Liver (tissue), 9 donors: Measurements from ENCODE around the gene AKR1B1. TPM values are rescaled to one million over a fixed set of nuclear protein-coding genes. Genes with fewer than 3 reads are reported as not detected.

Experiments used
- DNase-seq: peaks from one replicate; pipeline ENCODE4 v3.0.0-alpha.2; 2017; ENCODE audit warnings: low spot score
- H3K27ac ChIP-seq, 2 donors: one replicate each; pipeline ENCODE4 v1.7.0; 2013; ENCODE audit warnings: inconsistent platforms in 2 of 2, low read length in 2 of 2, control low read depth in 1 of 2, low read depth in 1 of 2, mild to moderate bottlenecking in 1 of 2
- H3K27me3 ChIP-seq, 4 donors: one replicate each; pipeline versions ENCODE4 v1.6.1 to v1.7.0; 2013; ENCODE audit warnings: low read length in 3 of 4, inconsistent platforms in 1 of 4, mild to moderate bottlenecking in 1 of 4, moderate library complexity in 1 of 4; ENCODE audit not compliant: control insufficient read depth in 4 of 4, insufficient read depth in 4 of 4
- H3K36me3 ChIP-seq, 4 donors: one replicate each; pipeline versions ENCODE4 v1.6.1 to v1.7.0; 2013; ENCODE audit warnings: low read length in 3 of 4, mild to moderate bottlenecking in 3 of 4, low read depth in 1 of 4, moderate library complexity in 1 of 4; ENCODE audit not compliant: control insufficient read depth in 4 of 4, insufficient read depth in 3 of 4
- H3K4me1 ChIP-seq, 4 donors: one replicate each; pipeline versions ENCODE4 v1.6.1 to v1.7.0; 2013; ENCODE audit warnings: low read length in 3 of 4, mild to moderate bottlenecking in 3 of 4, moderate library complexity in 1 of 4; ENCODE audit not compliant: control insufficient read depth in 4 of 4, insufficient read depth in 4 of 4
- H3K4me3 ChIP-seq, 3 donors: one replicate each; pipeline versions ENCODE4 v1.6.1 to v1.7.0; 2013; ENCODE audit warnings: low read length in 3 of 3, control low read depth in 1 of 3, low read depth in 1 of 3, mild to moderate bottlenecking in 1 of 3
- H3K9ac ChIP-seq, 2 donors: one replicate each; pipeline ENCODE4 v1.7.0; 2013; ENCODE audit warnings: low read length in 2 of 2, mild to moderate bottlenecking in 2 of 2, moderate library complexity in 2 of 2, control low read depth in 1 of 2, low read depth in 1 of 2
- H3K9me3 ChIP-seq, 4 donors: one replicate each; pipeline versions ENCODE4 v1.6.1 to v1.7.0; 2013; ENCODE audit warnings: low read length in 3 of 4; ENCODE audit not compliant: control insufficient read depth in 4 of 4
- ATF3 ChIP-seq: IDR thresholded peaks from 2 replicates; pipeline ENCODE4 v1.6.1; 2016; ENCODE audit warnings: antibody characterized with exemption
- CTCF ChIP-seq: fragments of 150-350 bp; IDR thresholded peaks from 2 replicates; pipeline ENCODE4 v1.5.1; 2017; ENCODE audit warnings: improper control_type of control experiment, low read depth, low read length; ENCODE audit not compliant: missing input control
- EGR1 ChIP-seq, 2 donors: IDR thresholded peaks; 2 replicates each; pipeline ENCODE4 v1.6.1; 2016 to 2018; ENCODE audit warnings: antibody characterized with exemption in 2 of 2, low read depth in 2 of 2
- FOXA1 ChIP-seq: IDR thresholded peaks from 2 replicates; pipeline ENCODE4 v1.6.1; 2016; ENCODE audit warnings: antibody characterized with exemption
- FOXA2 ChIP-seq: IDR thresholded peaks from 2 replicates; pipeline ENCODE4 v1.6.1; 2016; ENCODE audit warnings: antibody characterized with exemption
- GABPA ChIP-seq, 2 donors: IDR thresholded peaks in 1 of 2; conservative IDR thresholded peaks in 1 of 2; 2 replicates each; pipeline ENCODE4 v1.6.1; 2016; ENCODE audit warnings: antibody characterized with exemption in 2 of 2, mild to moderate bottlenecking in 1 of 2, moderate library complexity in 1 of 2
- HNF4A ChIP-seq, 2 donors: conservative IDR thresholded peaks; 2 replicates each; pipeline ENCODE4 v1.6.1; 2016; ENCODE audit warnings: antibody characterized with exemption in 2 of 2, mild to moderate bottlenecking in 2 of 2
- HNF4G ChIP-seq: IDR thresholded peaks from 2 replicates; pipeline ENCODE4 v1.6.1; 2016; ENCODE audit warnings: antibody characterized with exemption
- JUND ChIP-seq, 2 donors: IDR thresholded peaks; 2 replicates each; pipeline ENCODE4 v1.6.1; 2016; ENCODE audit warnings: antibody characterized with exemption in 2 of 2
- MAX ChIP-seq: IDR thresholded peaks from 2 replicates; pipeline ENCODE4 v1.6.1; 2016; ENCODE audit warnings: antibody characterized with exemption
- NR2F2 ChIP-seq: IDR thresholded peaks from 2 replicates; pipeline ENCODE4 v1.6.1; 2016; ENCODE audit warnings: antibody characterized with exemption
- RAD21 ChIP-seq, 2 donors: IDR thresholded peaks; 2 replicates each; pipeline ENCODE4 v1.6.1; 2016; ENCODE audit warnings: antibody characterized with exemption in 2 of 2, mild to moderate bottlenecking in 2 of 2
- REST ChIP-seq: IDR thresholded peaks from 2 replicates; pipeline ENCODE4 v1.6.1; 2016; ENCODE audit warnings: antibody characterized with exemption, mild to moderate bottlenecking
- RXRA ChIP-seq, 2 donors: IDR thresholded peaks; 2 replicates each; pipeline ENCODE4 v1.6.1; 2017 to 2018; ENCODE audit warnings: antibody characterized with exemption in 2 of 2, mild to moderate bottlenecking in 1 of 2
- SP1 ChIP-seq: IDR thresholded peaks from 2 replicates; pipeline ENCODE4 v1.6.1; 2018; ENCODE audit warnings: antibody characterized with exemption, mild to moderate bottlenecking
- TAF1 ChIP-seq: conservative IDR thresholded peaks from 2 replicates; pipeline ENCODE4 v1.6.1; 2016; ENCODE audit warnings: antibody characterized with exemption, mild to moderate bottlenecking
- YY1 ChIP-seq: IDR thresholded peaks from 2 replicates; pipeline ENCODE4 v1.6.1; 2016; ENCODE audit warnings: antibody characterized with exemption, mild to moderate bottlenecking
- ZBTB33 ChIP-seq: IDR thresholded peaks from 2 replicates; pipeline ENCODE4 v1.6.1; 2016; ENCODE audit warnings: antibody characterized with exemption
- WGBS: extraction: QIAGEN DNeasy Blood & Tissue Kit; methylation state at CpG from one replicate; pipeline ENCODE4 v1.1.7; 2013; 5-methylcytosine and 5-hydroxymethylcytosine counted together
- polyA plus RNA-seq, 2 donors: library from polyadenylated mRNA; stranded (reverse) in 1 of 2; unstranded in 1 of 2; fragments of 200-250 nt in 1 of 2; fragments of >200 nt in 1 of 2; fragmentation: Nextera tagmentation in 1 of 2; extraction: Ambion mirVana in 1 of 2; gene quantifications; one replicate each; pipeline versions ENCODE4 v1.2.1 to v1.2.3, GENCODE V29; 2013 to 2015
- total RNA-seq, 2 donors: library from RNA; depleted of rRNA; stranded (reverse); fragments of >200 nt; gene quantifications; one replicate each; pipeline ENCODE4 v1.2.3, GENCODE V29; 2014
- donor health status: healthy.
- donor health status: healthy.
- donor health status: healthy.
- donor health status: healthy.
- donor health status: healthy.

Gene AKR1B1
- total and polyA plus RNA-seq, 4 donors, result 10.8 to 12.6 (median 11.6) TPM

GRCh38 chr7:134482858-134483257 lies 24.0 kb upstream of the AKR1B1 start:
- Histone ChIP-seq H3K36me3 (no peaks in the 10 kb centered on the region), H3K4me3 (no peak overlapping the region), H3K4me1 (no peaks in the 10 kb centered on the region), H3K27ac (no peak overlapping the region), H3K9ac (no peak overlapping the region), H3K9me3 (no peaks in the 10 kb centered on the region), H3K27me3 (no peaks in the 10 kb centered on the region)
- DNase-seq, result no peak
- TF ChIP-seq EGR1 (IDR thresholded peaks at IDR 0.05; ENCODE audit: low read depth in 2 of 2) (no peak), HNF4G (no peak), SP1 (no peak), FOXA1 (no peak), ATF3 (no peak), CTCF (no peak), GABPA (IDR thresholded peaks at IDR 0.05 in 1 of 2, conservative IDR thresholded peaks at IDR 0.05 in 1 of 2) (no peak), ZBTB33 (no peak), TAF1 (no peak), RXRA (IDR thresholded peaks at IDR 0.05) (no peak), YY1 (no peak), JUND (IDR thresholded peaks at IDR 0.05) (no peak), NR2F2 (no peak)

GRCh38 chr7:134481167-134481566 lies 22.3 kb upstream of the AKR1B1 start:
- Histone ChIP-seq H3K27ac (no peak overlapping the region), H3K9me3 (no peaks in the 10 kb centered on the region), H3K27me3 (no peaks in the 10 kb centered on the region), H3K4me3 (no peak overlapping the region), H3K4me1 (no peaks in the 10 kb centered on the region), H3K36me3 (no peaks in the 10 kb centered on the region), H3K9ac (no peak overlapping the region)
- 89% methylated on average over 3 of the region's 3 CpGs for WGBS
- no peak for DNase-seq
- no peak for TF ChIP-seq RAD21 (IDR thresholded peaks at IDR 0.05)
- no peak for TF ChIP-seq HNF4A (conservative IDR thresholded peaks at IDR 0.05)
- no peak for TF ChIP-seq EGR1 (IDR thresholded peaks at IDR 0.05; ENCODE audit: low read depth in 2 of 2)
- no peak for TF ChIP-seq FOXA1
- TF ChIP-seq MAX, result no peak
- TF ChIP-seq GABPA (IDR thresholded peaks at IDR 0.05 in 1 of 2, conservative IDR thresholded peaks at IDR 0.05 in 1 of 2), result no peak
- no peak for TF ChIP-seq YY1
- no peak for TF ChIP-seq CTCF
- no peak for TF ChIP-seq FOXA2
- TF ChIP-seq TAF1, result no peak
- no peak for TF ChIP-seq ATF3
- no peak for TF ChIP-seq NR2F2
- TF ChIP-seq SP1, result no peak
- no peak for TF ChIP-seq ZBTB33
- no peak for TF ChIP-seq REST
- no peak for TF ChIP-seq JUND (IDR thresholded peaks at IDR 0.05)
- no peak for TF ChIP-seq HNF4G
- no peak for TF ChIP-seq RXRA (IDR thresholded peaks at IDR 0.05)
